HL-60 (cell line): ENCODE results near the gene TGM2.
A peak's percentile ranks its signal among the peaks of the same experiment; 100 is the strongest.

Source experiments
- DNase-seq, 2 experiments: peaks; one replicate each; pipeline ENCODE4 v3.0.0-alpha.2; 2010 to 2020; ENCODE audit warnings: low read depth in 1 of 2, low spot score in 1 of 2
- H3K27ac ChIP-seq: fragments of 250-450 bp; sonication (Bioruptor Pico); replicated peaks from 2 replicates; pipeline ENCODE4 v1.5.1; 2020; ENCODE audit warnings: mild to moderate bottlenecking, moderate library complexity
- H3K27me3 ChIP-seq: fragments of 250-450 bp; sonication (Bioruptor Pico); 2 replicates; pipeline ENCODE4 v1.5.1; 2021; ENCODE audit warnings: mild to moderate bottlenecking, moderate library complexity; ENCODE audit not compliant: insufficient read depth, poor library complexity, severe bottlenecking
- H3K4me3 ChIP-seq: replicated peaks from 2 replicates; pipeline ENCODE4 v1.5.1; 2011; ENCODE audit warnings: mild to moderate bottlenecking, control low read depth, low read length; ENCODE audit not compliant: insufficient read depth
- CTCF ChIP-seq: IDR thresholded peaks from one replicate; pipeline ENCODE4 v1.5.1; 2011; ENCODE audit warnings: low read length, control low read depth, inconsistent platforms; ENCODE audit not compliant: insufficient read depth
- GABPA ChIP-seq: IDR thresholded peaks from 2 replicates; pipeline ENCODE4 v1.6.1; 2012; ENCODE audit warnings: low read depth
- POLR2AphosphoS5 ChIP-seq: IDR thresholded peaks from 2 replicates; pipeline ENCODE4 v1.6.1; 2012; ENCODE audit warnings: low read depth
- REST ChIP-seq: IDR thresholded peaks from 2 replicates; pipeline ENCODE4 v1.6.1; 2012; ENCODE audit warnings: low read depth; ENCODE audit not compliant: insufficient replicate concordance
- SPI1 ChIP-seq: IDR thresholded peaks from 2 replicates; pipeline ENCODE4 v1.6.1; 2012; ENCODE audit warnings: low read depth, mild to moderate bottlenecking, borderline replicate concordance

TGM2 gene

GRCh38 chr20:38143238-38143645, 21.8 kb downstream of the TGM2 start:
- peak in 1 of 2 experiments; percentile 43 for DNase-seq
- H3K27ac ChIP-seq = no peak overlapping the region
- no peaks in the 10 kb centered on the region for H3K27me3 ChIP-seq
- H3K4me3 ChIP-seq = no peak overlapping the region
- TF ChIP-seq REST (no peak), CTCF (no peak), GABPA (no peak), SPI1 (no peak), POLR2AphosphoS5 (no peak)

GRCh38 chr20:38141889-38142494, 23.1 kb downstream of the TGM2 start:
- DNase-seq = no peak
- Histone ChIP-seq H3K27ac (no peak overlapping the region), H3K27me3 (no peaks in the 10 kb centered on the region), H3K4me3 (no peak overlapping the region)
- TF ChIP-seq SPI1 = no peak
- no peak for TF ChIP-seq CTCF
- TF ChIP-seq GABPA = no peak

- DNase-seq = no peak
- Histone ChIP-seq H3K4me3 (no peak overlapping the region), H3K27ac (no peak overlapping the region), H3K27me3 (no peaks in the 10 kb centered on the region)
- TF ChIP-seq CTCF (no peak), POLR2AphosphoS5 (no peak), REST (no peak), SPI1 (no peak), GABPA (no peak)
These were observed 23.7 kb downstream of the TGM2 start for GRCh38 chr20:38141204-38141888.
